ENCODE measurements around the gene CATSPERZ. TPM values are rescaled to one million over a fixed set of nuclear protein-coding genes. Genes with fewer than 3 reads are reported as not detected.
A peak's percentile ranks its signal among the peaks of the same experiment; 100 is the strongest.

Gene CATSPERZ
- total RNA-seq, 1 donor from 2014 or later = not detected

GRCh38 chr11:64331569-64332371 lies 31.6 kb downstream of the CATSPERZ start:
- DNase-seq (peak; percentile 82), ATAC-seq (peak; percentile 69)
- intact Hi-C loops (cut with micrococcal nuclease) = no loop called here

GRCh38 chr11:64333556-64333955 lies 33.4 kb downstream of the CATSPERZ start:
- intact Hi-C loops (cut with micrococcal nuclease) = no loop called here
- no peak for DNase-seq
- no peak for ATAC-seq

DNA sequence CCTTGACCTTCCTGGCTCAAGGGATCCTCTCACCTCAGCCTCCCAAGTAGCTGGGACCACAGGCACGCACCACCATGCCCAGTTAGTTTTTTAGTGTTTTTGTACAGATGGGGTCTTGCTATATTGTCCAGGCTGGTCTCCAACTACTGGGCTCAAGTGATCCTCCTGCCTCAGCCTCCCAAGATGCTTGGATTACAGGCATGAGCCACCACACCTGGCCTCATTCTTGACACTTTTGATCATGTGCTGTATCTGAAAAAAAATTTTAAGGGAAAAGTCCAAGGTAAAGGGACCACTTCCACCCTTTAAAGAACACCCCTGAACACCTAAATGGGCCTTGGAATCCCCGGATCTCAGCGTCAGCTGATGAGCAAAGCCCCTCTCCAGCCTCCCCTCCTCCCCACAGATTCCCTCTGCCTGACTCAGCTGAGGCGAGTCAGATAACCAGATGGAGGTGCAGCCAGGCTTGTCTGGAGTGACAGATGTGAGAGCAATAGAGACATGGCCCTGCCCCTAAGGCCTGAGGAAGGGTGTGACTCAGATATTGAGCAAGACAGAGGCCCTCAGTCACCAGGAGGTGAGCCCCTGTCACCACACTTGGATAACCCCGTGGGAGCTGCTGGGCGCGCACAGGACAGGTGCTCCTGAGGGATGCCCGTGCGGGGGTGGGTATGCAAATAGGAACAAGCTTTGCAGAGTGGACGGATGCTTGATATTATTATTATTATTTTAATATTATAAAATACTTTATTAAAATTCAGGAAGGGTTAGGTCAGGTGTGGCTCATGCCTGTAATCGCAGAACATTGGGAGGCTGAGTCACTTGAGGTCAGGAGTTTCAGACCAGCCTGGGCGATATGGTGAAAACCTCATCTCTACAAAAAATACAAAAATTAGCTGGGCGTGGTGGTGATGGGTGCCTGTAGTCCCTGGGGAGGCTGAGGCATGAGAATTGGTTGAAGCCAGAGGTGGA lies 34.9 kb downstream of the CATSPERZ start:
- ATAC-seq (peak; percentile 74), DNase-seq (peak; percentile 26)
- intact Hi-C loops (cut with micrococcal nuclease) = no loop called here

- DNase-seq (no peak), ATAC-seq (no peak)
- intact Hi-C loops (cut with micrococcal nuclease) = no loop called here
Observed at GRCh38 chr11:64337538-64338249, 37.5 kb downstream of the CATSPERZ start.

GRCh38 chr11:64338716-64339115 lies 38.6 kb downstream of the CATSPERZ start:
- ATAC-seq = no peak
- DNase-seq = no peak
- intact Hi-C loops (cut with micrococcal nuclease) = no loop called here

DNA sequence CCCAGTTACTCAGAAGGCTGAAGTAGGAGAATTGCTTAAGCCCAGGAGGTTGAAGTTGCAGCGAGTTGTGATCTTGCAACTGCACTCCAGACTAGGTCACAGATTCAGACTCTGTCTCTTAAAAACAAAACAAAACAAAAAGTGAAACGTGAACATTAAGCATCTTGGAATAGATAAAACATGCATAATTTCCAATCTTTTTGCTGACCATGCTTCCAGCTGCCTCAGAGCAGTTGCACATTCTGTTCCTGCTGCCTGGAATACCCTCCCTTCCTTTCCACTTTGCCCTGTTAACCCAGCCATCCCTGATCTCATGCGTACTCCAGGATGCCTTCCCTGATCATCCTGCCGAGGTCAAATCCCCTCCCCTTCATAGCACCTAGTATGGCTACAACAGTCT lies 39.1 kb downstream of the CATSPERZ start:
- DNase-seq (no peak), ATAC-seq (no peak)
- intact Hi-C loops (cut with micrococcal nuclease) = no loop called here

- DNase-seq (peak; percentile 76), ATAC-seq (peak; percentile 6)
- intact Hi-C loops (cut with micrococcal nuclease) = no loop called here
Observed at GRCh38 chr11:64339754-64340408, 39.7 kb downstream of the CATSPERZ start, which contains the start of gene CCDC88B. TSS of gene CCDC88B (plus strand) at chr11:64340204. CDS start at chr11:64340267, 63 bp downstream.

DNA sequence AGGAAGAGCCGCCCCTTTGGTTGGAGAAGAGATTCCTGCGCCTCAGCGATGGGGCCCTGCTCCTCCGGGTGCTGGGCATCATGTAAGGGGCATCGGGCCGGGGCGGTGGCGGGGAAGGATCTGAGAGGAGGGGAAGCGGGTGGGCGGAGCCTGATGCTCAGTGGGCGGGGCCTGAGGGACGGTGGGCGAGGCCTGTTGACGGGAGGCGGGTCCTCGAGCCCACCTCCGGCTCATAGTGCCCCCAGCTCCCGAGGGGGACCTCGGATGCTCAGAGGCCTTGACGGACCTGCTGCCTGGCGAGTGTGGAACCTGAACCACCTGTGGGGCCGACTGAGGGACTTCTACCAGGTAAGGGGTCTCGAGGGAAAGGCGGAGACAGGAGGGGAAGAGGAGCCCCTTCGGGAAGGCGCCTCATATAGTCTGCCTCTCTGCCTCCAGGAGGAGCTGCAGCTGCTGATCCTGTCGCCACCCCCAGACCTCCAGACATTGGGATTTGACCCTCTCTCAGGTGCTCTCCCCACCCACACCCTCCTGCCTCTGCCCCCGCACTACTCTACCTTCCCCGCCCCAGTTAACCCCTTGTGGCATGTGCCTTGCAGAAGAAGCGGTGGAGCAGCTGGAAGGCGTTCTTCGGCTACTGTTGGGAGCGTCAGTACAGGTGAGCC lies 40.6 kb downstream of the CATSPERZ start:
- ATAC-seq (no peak), DNase-seq (peak; percentile 65)
- intact Hi-C loops (cut with micrococcal nuclease) = no loop called here

- intact Hi-C loops (cut with micrococcal nuclease) = no loop called here
- DNase-seq = no peak
- ATAC-seq = no peak
Observed at GRCh38 chr11:64341429-64341828, 41.3 kb downstream of the CATSPERZ start.

DNA sequence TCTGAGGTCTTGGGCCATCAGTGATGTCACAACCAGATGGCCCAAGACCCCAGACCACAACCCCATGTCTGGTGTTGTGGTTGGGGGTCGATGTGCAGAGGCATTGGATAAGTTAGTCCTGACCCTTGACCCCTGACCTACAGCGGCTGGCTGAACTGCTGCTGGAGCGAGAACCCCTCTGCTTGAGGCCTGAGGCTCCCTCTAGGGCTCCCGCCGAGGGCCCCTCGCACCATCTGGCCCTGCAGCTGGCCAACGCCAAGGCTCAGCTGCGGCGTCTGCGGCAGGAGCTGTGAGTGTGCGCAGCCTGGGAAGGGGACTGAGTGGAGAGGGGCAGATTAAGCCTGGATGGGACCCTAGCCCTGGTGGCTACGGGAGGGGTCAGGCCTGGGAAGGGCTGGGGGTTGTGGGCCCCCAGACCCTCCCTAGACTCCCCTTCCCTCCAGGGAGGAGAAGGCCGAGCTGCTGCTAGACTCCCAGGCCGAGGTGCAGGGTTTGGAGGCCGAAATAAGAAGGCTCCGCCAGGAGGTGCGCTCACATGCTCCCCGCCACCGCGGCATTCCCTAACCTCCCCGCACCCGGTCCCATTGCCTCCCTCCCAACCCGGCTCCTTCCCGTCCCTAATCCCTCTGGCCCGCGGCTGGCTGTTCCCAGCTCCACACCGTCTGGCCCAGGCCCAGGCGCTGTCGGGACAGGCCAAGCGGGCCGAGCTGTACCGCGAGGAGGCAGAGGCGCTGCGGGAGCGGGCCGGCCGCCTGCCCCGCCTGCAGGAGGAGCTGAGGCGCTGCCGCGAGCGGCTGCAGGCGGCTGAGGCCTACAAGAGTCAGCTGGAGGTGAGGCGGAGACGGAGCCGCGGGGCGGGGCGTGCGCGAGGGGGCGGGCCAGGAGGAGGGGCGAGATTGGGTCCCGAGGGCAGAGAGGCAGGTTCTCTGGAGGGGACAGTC lies 42.0 kb downstream of the CATSPERZ start:
- intact Hi-C loops (cut with micrococcal nuclease) = no loop called here
- DNase-seq (peak; percentile 94), ATAC-seq (peak; percentile 95)

GRCh38 chr11:64342869-64343745 lies 42.9 kb downstream of the CATSPERZ start:
- DNase-seq (no peak), ATAC-seq (no peak)
- intact Hi-C loops (cut with micrococcal nuclease) = no loop called here

GRCh38 chr11:64343767-64344559 lies 43.8 kb downstream of the CATSPERZ start:
- peak; percentile 25 for ATAC-seq
- DNase-seq = no peak
- intact Hi-C loops (cut with micrococcal nuclease) = no loop called here

- no peak for DNase-seq
- no peak for ATAC-seq
- intact Hi-C loops (cut with micrococcal nuclease) = no loop called here
Observed at GRCh38 chr11:64344787-64345186, 44.6 kb downstream of the CATSPERZ start.

DNA sequence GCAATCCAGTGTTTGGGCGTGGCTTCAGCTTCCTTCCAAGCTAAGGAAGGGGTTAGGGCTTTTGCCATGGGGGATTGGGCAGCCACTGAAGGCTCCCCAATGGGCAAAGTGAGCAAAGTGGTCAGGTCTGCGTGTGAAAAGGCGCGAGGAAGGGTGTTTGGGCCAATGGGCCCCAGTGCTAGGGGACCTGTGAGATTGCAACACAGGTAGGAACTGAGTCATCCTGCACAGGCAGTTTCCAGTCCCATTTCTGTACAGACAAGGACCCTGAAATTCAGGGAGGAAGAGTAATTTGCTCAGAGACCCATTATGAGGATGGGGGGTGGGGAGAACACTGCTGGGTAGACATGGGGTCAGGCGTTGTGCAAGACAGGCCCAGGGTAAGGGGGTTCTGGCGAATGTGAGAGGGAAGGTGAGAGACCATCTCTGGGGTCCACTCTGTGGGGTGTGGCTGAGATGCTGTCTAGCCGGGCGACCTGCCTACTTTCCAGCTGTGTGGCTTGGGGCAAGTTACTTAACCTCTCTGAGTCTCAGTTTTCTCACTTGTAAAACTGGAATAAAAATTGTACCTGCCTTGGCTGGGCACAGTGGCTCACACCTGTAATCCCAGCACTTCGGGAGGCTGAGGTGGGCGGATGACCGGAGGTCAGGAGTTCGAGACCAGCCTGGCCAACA lies 47.2 kb downstream of the CATSPERZ start:
- no peak for ATAC-seq
- no peak for DNase-seq
- intact Hi-C loops (cut with micrococcal nuclease) = no loop called here

GRCh38 chr11:64348383-64349024 lies 48.3 kb downstream of the CATSPERZ start:
- no peak for ATAC-seq
- no peak for DNase-seq
- intact Hi-C loops (cut with micrococcal nuclease) = no loop called here
